HL-60 (cell line): Measurements from ENCODE around the gene EPC1.
"Not testable (repeated sequence)": the region's sequence is repeated elsewhere in the genome, so short reads cannot be mapped to it uniquely, and the experiment has no call there.

Source experiments
- CTCF ChIP-seq: IDR thresholded peaks from one replicate; pipeline ENCODE4 v1.5.1; 2011; ENCODE audit warnings: low read length, control low read depth, inconsistent platforms; ENCODE audit not compliant: insufficient read depth
- REST ChIP-seq: IDR thresholded peaks from 2 replicates; pipeline ENCODE4 v1.6.1; 2012; ENCODE audit warnings: low read depth; ENCODE audit not compliant: insufficient replicate concordance

GRCh38 chr10:32365404-32365803, 18.4 kb upstream of the EPC1 start:
- not testable (repeated sequence) for TF ChIP-seq CTCF, REST
